ENCODE data around the gene DHRS11.

Gene DHRS11

GRCh38 chr17:36647636-36648035, 56.0 kb downstream of the DHRS11 start:
- H3K27me3 Mint-ChIP-seq, result peaks cover 66% of the 10 kb centered on the region
- no peak for ATAC-seq
- no peak overlapping the region for H3K27ac Mint-ChIP-seq

GRCh38 chr17:36650096-36650775, 58.6 kb downstream of the DHRS11 start:
- peaks cover 56% of the 10 kb centered on the region for H3K27me3 Mint-ChIP-seq
- no peak overlapping the region for H3K27ac Mint-ChIP-seq
- DNase-seq, result no peak
- ATAC-seq, result no peak
- H3K4me1 Mint-ChIP-seq, result no peaks in the 10 kb centered on the region
- H3K4me3 Mint-ChIP-seq, result no peak overlapping the region
- no peaks in the 10 kb centered on the region for H3K9me3 Mint-ChIP-seq

More at GRCh38 chr17:36647636-36648035, 56.0 kb downstream of the DHRS11 start:
- Mint-ChIP-seq H3K4me3 (no peak overlapping the region), H3K9me3 (no peaks in the 10 kb centered on the region), H3K4me1 (peaks cover 6% of the 10 kb centered on the region)
- DNase-seq, result no peak
